ENCODE results near the gene PDZD8.

PDZD8 gene

DNA sequence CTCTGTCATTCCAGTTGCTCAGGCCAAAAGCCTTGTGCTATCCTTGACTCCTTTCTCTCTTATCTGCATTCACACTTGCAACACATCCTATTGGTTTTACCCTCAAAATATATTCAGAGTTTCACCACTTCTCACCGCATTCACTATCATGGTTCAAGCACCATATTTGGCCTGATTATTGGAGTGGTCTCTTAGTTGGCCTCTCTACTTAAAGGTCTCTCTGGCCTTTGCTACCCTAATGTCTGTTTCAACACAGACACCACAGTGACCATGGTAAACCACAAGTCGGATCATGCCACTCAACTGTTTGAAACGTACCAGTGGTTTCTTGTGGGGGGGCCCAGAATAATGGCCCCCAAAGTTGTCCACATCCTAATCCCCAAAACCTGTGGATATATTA is 15.2 kb upstream of the PDZD8 start:
- no peak for DNase-seq

GRCh38 chr10:117386805-117387204 is 11.6 kb upstream of the PDZD8 start:
- DNase-seq, result no peak

GRCh38 chr10:117382861-117383260 is 7.6 kb upstream of the PDZD8 start:
- DNase-seq, result no peak

DNA sequence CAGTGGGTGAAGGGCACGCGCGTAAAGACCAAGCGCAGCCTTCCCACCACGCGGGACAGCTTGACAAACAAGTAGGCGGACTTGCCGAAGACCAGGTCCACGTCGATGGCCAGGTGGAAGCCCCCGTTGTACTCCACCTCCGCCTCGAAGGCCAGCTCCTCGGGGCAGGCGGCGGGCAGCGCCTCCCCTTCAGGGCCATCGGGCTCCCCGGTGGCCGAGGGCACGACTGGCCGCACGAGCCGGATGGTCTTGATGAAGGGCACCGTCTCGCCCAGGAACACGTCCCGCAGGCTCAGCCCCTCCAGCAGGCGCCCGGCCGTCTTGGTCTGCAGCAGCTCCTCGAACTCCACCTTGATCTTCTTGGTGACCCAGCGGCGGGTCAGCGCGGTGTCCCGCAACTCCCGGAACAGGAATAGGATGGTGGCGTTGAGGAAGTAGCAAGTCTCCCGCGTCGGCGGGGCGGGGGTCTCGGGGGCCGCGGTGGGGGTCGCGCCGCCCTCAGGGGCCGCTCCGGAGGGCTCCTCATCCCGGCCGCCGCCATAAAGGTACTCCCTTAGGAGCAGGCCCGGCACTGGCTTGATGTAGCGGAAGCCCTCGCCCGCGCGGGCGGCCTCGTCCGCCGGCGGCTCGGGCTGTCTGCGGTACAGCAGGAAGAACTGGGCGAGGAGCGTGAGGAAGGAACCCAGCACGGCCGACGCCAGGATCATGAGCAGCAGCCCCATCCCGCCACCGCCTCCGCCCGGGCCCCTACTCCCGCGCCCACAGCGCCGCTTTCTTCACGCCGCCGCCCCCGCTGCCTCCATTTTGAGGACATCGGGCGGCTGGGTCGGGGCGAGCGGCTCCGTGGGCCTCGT is 507 bp downstream of the PDZD8 start:
- no peak for DNase-seq

DNA sequence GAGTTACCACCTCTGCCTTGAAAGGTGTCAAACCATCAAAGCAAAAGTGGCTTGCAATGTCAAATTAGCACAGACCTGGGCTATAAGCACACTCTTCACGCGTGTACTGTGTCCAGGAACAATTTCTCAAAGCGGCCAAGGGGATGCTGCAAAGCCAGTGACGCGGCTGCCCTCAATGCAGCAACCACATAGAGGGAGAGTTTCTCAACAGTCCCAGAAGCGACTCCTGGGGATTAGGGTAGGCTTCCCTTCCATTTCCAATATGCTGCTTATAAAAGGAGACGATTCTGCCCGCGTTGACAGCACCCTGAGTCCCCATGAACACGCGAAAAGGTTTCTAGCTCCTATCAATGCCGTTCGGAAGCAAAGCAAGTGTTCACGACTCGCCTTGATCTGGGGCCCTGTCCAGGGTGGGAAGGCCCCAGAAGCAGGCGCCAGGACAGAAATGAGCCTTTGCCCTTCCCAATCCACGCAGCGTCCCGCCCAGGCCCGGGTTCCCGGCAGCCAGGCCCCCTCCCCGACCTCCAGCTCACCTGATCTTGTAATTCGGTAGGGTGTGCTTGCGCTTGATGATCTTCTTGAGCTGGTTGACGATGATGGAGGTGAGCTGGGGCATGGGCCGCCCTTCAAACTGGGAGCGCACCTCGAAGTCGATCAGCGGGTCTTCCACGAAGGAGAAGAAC is 1.3 kb downstream of the PDZD8 start:
- DNase-seq, result peak; percentile 8

DNA sequence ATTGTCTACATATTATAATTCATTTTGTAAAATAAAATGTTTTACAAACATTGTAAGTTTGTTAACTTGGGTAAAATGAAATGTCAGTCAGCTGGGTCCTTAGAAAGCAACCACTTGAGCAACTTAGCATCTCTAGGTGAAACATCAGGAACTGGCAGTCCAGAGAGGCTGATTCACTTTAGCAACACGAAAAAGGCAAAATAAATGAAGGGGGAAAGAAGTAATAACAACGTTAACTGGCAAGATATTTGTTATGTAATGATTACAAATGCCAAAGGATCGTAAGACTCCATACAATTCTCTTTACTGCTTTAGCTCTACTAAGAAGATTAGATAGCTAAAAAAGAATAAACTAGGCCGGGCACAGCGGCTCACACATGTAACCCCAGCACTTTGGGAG is 5.0 kb downstream of the PDZD8 start:
- DNase-seq, result no peak

DNA sequence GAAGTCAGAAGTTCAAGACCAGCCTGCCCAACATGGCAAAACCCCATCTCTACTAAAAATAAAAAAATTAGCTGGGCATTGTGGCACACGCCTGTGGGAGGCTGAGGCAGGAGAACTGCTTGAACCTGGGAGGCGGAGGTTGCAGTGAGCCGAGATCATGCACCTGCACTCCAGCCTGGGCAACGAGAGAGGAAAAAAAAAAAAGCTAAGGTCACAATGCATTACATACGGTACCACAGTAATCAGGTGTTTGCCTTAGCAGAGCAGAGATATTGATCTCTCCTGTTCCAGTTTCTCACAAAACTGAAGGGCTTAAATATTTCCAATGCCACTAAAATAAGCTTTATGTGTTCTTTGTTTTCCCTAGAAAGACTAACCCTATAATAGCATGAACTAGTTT is 7.5 kb downstream of the PDZD8 start:
- no peak for DNase-seq

DNA sequence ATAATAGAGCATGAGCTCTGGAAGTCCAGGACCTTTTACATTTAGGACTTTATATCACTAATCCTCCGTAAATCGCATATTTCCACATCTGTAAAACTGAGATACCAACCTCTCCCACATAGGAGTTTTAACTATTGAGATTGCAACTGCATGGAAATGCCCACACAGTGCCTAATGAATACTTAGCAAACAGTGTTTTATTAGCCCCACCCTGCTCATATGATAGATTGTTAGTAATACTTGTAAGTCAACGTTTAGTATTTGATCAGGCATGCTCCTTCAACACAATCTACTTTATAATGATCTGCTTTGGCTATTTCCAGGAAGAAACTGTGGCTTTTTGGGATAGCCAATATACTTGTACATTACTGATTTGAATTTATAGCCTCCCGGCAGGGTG is 8.5 kb downstream of the PDZD8 start:
- no peak for DNase-seq

GRCh38 chr10:117365612-117366011 is 9.6 kb downstream of the PDZD8 start:
- no peak for DNase-seq

- no peak for DNase-seq
Observed at GRCh38 chr10:117364110-117364960, 10.9 kb downstream of the PDZD8 start.

DNA sequence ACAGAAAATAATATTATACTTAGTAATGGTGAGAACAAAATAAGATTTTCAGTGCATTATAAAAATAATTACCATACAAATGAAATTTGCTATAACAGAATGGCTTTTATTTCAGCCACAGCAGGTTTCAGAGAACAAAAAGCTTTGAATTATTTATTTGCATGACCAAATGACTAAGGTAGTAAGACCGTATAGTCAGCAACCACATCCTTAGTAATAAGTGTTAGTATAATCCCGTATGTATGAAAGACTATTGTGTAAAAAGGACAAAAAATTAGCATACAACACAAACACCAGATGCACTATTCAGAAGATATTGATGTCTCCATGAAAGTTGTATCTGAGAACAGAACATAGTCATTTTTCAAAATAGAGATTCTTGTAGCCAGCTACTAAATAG is 12.2 kb downstream of the PDZD8 start:
- DNase-seq, result no peak

- no peak for DNase-seq
Observed at GRCh38 chr10:117362313-117362712, 12.9 kb downstream of the PDZD8 start.

GRCh38 chr10:117360994-117361667 is 14.1 kb downstream of the PDZD8 start:
- DNase-seq, result no peak

GRCh38 chr10:117360016-117360415 is 15.2 kb downstream of the PDZD8 start:
- DNase-seq, result no peak

GRCh38 chr10:117355072-117355471 is 20.2 kb downstream of the PDZD8 start:
- no peak for DNase-seq

DNA sequence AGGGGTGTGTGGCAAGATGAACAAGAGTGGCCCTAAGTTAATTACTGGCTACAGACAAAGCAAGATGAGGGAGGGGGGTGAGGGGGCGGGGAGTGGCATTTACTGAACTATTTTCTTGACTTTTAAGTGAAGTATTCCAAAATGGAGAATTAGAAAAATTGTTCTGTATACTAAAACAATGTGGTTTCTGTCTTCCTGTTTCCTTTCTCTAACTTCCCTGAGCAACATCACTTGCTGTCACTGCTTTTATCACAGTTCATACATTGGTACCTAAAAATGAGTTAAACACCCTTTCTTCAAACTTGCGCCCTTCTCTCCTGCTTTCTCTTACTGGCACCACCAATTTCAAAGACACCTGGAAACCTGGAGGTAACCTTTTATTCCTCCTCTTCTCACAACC is 21.6 kb downstream of the PDZD8 start:
- no peak for DNase-seq

DNA sequence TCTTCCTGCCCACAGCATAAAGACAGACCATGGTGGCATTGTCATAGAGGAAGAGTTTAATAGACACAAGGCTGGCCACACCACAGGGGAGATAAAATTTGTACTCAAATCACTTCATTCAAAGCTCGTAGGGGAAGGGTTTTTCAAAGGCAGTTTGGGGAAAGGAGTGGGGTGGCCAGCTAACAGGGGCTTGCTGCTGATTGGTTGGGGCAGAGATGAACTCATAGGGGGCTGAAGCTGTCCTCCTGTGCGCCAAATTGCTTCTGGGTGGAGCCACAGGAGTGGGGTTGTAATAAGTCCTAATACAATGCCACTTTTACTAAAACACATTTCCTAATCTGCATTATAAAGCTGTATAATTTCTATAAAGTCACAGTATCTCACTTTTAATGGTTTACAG is 22.5 kb downstream of the PDZD8 start:
- DNase-seq, result no peak

GRCh38 chr10:117351996-117352395 is 23.2 kb downstream of the PDZD8 start:
- DNase-seq, result no peak

GRCh38 chr10:117351558-117351957 is 23.7 kb downstream of the PDZD8 start:
- DNase-seq, result no peak

DNA sequence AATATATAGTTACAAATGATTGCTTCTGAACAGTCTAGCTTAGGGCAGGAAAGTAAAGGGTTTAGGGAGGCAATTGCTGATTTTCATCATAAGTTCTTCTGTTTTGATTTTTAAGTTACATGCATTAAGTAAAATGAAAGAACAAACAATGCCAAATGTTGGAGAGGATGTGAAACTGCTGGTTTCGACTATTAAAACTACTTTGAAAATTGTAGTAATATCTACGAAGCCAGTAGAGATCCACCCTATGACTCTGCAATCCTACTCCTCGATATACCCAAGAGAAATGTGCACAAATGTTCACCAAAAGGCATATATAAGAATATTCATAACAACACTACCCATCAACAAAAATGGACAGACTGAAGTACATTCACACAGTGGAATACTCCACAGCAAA is 24.3 kb downstream of the PDZD8 start:
- no peak for DNase-seq

DNA sequence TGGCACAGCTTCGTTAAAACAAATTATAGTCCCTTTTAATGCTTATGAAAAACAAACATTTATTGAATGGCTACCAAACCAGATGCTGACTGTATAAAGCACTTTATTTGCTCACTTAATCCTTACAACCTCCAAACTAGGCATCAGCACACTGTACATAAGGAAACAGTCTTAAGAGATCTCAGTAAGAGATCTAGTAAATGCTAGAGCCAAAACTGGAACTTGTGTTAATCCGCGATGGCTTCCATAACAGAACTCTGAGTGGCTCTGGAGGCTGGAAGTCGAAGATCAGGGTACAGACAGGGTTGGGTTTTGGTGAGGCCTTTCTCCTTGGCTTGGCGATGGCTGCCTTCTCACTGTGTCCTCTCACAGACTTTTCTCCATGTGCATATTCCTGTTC is 27.0 kb downstream of the PDZD8 start:
- DNase-seq, result no peak

GRCh38 chr10:117346574-117346973 is 28.7 kb downstream of the PDZD8 start:
- DNase-seq, result no peak

DNA sequence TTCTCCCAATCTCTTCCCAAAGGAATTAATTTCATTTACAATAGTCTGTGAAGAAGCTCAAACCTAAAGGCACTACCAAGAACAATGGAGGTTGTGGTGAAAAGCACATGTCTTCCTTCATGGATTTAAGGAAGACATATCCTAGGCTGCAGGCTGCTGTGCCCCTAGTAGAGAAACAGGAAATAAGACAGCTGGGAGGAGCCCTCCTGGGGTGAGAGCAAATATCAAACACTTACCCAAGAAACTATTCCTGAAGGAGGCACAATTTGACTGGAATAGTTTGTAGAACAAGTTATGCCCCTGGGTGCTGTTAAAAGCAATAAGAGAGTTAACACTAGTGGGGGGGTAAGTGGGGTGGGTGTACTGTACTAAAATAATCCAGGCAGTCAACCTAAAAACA is 30.1 kb downstream of the PDZD8 start:
- DNase-seq, result no peak
